ENCODE results near the gene PCED1B.

DNA sequence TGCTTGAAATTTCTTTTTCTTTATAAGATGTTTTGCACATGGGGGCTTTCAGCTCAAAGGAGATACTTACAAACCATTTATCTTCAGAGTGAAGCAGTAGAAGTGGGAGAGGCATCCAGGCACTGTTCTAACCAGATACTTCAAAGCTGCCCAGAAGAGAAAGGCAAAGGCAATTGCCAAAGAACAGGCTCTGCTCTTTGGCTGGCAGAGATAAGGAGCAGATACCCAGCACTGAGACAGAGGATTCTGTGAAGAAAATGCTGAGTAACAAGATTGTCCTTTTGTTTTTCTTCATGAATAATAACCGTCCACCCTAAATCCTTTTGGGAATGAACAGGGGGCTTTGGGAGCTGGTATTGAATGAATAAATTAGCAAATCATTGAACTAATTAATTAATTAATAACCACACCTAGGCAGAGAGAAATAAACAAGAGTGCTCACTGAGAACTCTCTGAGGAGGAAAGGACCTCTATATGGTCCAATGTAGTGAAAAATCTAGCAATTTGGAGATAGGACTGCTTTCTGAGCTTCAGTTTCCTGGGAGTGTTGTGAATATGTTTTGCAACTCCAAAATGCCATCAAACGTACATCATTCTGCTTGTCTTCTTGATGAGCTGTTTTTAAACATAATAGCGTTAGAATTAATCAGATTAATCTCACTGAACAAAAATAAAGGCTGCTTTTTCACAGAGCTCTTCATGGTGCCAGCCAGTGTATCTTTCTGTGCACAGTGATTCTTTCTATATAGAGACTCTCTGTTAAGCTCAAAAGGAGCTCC lies 193.2 kb downstream of the PCED1B start:
- TF ChIP-seq, protein P1, sequence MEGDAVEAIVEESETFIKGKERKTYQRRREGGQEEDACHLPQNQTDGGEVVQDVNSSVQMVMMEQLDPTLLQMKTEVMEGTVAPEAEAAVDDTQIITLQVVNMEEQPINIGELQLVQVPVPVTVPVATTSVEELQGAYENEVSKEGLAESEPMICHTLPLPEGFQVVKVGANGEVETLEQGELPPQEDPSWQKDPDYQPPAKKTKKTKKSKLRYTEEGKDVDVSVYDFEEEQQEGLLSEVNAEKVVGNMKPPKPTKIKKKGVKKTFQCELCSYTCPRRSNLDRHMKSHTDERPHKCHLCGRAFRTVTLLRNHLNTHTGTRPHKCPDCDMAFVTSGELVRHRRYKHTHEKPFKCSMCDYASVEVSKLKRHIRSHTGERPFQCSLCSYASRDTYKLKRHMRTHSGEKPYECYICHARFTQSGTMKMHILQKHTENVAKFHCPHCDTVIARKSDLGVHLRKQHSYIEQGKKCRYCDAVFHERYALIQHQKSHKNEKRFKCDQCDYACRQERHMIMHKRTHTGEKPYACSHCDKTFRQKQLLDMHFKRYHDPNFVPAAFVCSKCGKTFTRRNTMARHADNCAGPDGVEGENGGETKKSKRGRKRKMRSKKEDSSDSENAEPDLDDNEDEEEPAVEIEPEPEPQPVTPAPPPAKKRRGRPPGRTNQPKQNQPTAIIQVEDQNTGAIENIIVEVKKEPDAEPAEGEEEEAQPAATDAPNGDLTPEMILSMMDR (conservative IDR thresholded peaks at IDR 0.05 in 1 of 2, IDR thresholded peaks at IDR 0.05 in 1 of 2; ENCODE audit: low read depth in 1 of 2, low read length in 2 of 2): no peak
- no peak for TF ChIP-seq EZH2 (IDR thresholded peaks at IDR 0.05; ENCODE audit: low read length, missing control alignments)

All from fibroblast of lung (primary cell).